ENCODE data around the gene DENND6B.
"Not testable (repeated sequence)": the region's sequence is repeated elsewhere in the genome, so short reads cannot be mapped to it uniquely, and the experiment has no call there.

The DENND6B gene

DNA sequence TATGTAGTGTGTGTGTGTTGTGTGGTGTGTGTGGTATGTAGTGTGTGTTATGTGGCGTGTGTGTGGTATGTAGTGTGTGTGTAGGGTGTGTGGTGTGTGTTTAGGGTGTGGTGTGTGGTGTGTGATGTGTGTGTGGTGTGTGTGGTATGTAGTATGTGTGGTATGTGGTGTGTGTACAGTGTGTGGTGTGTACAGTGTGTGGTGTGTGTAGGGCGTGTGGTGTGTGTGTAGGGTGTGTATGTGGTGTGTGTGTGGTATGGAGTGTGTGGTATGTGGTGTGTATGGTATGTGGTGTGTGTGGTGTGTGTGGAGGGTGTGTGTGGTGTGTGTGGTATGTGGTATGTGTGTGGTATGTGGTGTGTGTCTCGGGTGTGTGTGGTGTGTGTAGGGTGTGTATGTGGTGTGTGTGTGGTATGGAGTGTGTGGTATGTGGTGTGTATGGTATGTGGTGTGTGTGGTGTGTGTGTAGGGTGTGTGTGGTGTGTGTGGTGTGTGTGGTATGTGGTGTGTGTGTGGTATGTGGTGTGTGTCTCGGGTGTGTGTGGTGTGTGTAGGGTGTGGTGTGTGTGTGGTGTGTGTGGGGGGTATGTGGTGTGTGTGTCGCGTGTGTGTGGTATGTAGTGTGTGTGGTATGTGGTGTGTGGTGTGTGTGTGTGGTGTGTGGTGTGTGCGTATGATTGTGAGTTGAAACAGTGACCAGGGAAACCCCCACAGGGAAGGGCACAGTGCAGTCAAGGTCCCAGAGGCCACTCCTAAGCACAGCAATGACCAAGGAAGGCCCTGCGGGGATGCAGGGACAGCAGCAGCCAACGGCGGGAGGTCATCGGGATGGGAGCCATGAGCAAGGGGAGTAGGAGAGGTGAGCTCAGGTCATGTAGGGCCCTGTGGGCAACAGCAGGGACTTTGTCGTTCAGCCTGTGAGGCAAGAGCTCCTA lies 13.4 kb upstream of the DENND6B start:
- DNase-seq (ENCODE audit: low read depth): no peak

DNA sequence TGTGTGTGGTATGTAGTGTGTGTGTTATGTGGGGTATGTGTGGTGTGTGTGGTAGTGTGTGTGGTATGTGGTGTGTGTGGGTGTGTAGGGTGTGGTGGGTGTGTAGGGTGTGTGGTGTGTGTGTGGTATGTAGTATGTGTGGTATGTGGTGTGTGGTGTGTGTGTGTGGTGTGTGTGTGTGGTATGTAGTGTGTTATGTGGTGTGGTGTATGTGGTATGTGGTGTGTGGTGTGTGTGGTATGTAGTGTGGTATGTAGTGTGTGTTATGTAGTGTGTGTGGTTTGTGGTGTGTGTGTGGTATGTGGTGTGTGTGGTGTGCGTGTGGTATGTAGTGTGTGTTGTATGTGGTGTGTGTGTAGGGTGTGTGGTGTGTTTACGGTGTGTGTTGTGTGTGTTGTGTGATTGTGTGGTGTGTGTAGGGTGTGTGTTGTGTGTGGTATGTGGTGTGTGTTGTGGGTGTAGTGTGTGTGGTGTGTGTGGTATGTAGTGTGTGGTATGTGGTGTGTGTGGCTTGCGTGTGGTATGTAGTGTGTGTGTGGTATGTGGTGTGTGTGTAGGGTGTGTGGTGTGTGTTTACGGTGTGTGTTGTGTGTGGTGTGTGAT lies 12.1 kb upstream of the DENND6B start:
- DNase-seq (ENCODE audit: low read depth): no peak

DNA sequence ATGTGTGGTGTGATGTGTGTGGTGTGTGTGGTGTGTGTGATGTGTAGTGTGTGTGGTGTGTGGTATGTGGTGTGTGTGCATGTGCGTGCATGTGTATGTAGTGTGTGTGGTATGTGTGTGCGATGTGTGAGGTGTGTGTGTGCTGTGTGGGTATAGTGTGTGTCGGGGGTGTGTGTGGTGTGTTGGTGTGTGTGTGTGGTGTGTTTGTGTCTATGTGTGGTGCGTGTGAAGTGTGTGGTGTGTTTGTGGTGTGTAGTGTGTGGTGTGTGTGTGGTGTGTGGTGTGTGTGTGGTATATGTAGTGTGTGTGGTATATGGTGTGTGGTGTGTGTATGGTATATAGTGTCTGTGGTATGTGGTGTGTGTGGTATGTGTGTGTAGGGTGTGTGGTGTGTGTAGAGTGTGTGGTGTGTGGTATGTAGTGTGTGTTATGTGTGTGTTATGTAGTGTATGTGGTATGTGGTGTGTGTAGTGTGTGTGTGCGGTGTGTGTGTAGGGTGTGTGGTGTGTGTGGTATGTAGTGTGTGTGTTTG lies 11.3 kb upstream of the DENND6B start:
- no peak for DNase-seq (ENCODE audit: low read depth)

DNA sequence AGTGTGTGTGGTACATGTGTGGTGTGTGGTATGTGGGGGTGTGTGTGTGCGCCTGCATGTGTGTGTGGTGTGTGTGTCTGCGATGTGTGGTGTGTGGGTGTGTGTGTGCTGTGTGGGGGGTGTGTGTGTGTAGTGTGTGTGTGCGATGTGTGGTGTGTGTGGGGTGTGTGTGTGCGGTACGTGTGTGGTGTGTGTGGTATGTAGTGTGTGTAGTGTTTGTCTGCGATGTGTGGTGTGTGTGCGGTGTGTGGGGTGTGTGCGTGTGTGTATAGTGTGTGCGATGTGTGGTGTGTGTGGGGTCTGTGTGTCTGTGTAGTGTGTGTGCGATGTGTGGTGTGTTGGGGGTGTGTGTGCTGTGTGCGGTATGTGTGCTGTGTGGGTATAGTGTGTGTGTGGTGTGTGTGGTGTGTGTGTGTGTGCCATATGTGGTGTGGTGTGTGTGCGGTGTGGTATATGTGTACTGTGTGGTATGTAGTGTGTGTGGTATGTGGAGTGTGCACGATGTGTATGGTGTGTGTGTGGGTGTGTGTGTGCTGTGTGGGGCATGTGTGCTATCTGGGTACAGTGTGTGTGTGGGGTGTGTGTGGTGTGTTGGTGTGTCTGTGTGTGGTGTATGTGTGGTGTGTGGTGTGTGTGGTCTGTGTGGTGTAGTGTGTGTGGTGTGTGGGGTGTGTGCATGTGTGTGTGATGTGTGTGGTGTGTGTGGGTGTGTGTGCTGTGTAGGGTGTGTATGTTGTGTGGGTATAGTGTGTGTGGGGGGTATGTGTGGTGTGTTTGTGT lies 10.6 kb upstream of the DENND6B start:
- no peak for DNase-seq (ENCODE audit: low read depth)

DNA sequence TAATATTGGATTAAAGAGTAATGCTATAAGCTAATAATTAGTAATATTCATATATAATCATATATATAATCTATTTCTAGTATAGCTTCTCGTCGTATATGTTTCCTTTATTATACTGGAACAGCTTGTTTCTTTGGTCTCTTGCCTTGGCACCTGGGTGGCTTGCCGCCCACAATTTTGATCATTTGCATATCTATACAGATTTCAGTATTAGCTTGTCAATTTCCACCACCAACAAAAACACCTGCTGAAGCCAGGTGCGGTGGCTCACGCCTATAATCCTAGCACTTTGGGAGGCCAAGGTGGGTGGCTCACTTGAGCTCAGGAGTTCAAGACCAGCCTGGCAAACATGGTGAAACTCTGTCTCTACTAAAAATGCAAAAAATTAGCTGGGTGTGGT lies 7.6 kb upstream of the DENND6B start:
- DNase-seq (ENCODE audit: low read depth): not testable (repeated sequence)

DNA sequence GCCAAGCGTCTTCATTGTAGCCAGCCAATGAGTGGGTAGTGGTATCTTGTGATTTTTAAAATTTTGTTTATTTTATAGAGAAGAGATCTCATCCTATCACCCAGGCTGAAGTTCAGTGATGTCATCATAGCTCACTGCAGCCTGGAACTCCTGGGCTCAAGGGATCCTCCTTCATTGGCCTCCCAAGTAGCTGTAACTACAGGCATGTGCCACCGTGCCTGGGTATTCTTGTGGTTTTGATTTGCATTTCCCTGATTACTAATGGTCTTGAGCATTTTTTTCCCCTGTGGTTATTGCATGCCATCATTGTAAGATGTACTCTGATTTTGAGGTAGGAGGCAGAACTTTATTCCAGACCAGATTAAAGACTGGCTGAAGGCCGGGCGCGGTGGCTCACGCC lies 2.4 kb upstream of the DENND6B start:
- no peak for DNase-seq (ENCODE audit: low read depth)

DNA sequence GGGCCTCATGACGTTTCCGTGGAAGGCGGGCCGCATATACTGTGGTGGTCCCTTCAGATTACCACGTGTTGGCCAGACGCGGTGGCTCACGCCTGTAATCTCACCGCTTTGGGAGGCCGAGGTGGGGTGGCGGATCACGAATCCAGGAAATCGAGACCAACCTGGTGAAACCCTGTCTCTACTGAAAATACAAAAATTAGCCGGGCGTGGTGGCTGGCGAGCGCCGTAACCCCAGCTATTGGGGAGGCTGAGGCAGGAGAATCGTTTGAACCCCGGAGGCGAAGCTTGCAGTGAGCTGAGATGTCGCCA lies 853 bp upstream of the DENND6B start:
- DNase-seq (ENCODE audit: low read depth): no peak

DNA sequence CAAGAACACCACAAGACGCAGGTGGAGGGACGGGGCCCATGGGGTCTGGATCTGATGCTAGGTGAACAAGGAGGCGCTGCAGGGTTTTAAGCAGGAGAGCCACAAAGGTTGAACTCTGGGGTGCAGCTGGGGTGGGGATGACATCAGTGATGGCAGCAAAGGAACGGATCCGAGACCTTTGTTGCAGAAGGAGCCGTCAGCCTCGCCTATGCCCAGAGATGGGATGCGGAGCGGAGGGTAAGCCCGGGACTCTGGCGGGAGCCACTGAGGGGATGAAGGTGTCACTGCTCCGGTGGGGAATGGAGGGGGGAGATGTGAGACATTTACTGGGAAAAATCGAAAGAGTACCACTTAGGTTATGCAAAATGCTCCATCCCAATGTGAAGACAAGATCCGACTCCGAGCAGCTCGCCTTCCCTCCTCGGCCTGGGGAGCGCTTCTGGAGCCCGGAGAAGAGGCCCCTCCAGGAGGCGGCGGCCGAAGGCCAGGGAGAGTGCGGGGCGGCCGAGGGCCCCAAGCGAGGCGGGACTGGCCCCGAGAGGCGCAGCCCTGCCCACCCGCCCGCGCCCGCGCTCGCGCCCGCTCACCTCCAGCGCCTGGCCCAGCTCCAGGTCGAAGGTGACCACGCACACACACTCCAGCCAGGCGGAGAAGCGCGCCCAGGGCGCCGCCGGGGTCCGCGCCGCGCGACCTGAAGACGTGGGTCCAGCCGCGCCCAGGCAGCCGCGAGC lies 422 bp downstream of the DENND6B start:
- no peak for DNase-seq (ENCODE audit: low read depth)

DNA sequence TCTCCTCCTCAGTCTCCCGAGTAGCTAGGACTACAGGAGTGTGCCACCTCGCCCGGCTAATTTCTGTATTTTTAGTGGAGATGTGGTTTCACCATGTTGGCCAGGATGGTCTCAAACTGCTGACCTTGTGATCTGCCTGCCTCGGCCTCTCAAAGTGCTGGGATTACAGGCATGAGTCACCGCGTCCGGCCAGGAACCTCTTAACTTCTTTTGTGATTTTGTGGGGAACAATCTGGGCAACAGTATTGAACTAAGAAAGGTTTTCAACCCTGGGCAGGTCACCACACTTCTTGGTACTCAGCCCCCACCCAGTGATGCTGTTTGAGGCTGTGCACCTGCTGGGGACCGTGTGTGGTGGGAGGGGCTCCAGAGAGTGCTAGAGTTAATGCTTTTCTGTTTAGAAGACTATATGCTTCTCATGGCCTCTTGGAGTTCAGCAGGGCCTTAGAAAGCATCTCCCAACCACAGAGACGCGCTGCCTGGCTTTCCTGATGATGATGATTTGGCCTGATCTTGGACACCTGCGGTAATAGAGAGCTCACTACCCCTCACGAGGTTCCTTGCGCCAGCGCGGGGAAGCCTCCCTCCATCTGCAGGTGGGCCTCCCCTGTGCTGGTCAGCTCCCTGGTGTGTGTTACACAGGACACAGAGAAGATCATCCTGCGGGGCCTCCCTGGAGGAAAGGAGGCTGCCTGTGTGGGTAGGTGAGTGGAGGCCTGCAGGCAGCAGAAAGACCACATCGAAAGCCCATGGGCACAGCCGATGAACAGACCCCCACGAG lies 1.2 kb downstream of the DENND6B start:
- DNase-seq (ENCODE audit: low read depth): no peak

DNA sequence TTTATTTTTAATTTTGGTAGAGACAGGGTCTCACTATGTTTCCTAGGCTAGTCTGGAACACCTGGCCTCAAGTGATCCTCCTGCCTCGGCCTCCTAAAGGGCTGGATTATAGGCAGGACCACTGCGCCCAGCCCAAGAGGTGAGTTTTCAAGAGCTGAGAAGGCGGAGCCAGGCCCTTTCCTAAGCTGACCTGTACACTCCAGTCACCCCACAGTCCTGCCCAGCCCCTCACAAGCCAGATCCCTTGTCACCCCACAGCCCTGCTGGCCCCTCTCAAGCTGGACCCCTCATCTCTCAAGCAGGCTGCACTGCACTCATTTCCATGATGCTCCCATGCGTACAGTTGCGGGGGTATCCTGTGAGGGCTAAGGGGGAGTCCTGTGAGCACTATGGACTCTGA lies 2.9 kb downstream of the DENND6B start:
- no peak for DNase-seq (ENCODE audit: low read depth)

DNA sequence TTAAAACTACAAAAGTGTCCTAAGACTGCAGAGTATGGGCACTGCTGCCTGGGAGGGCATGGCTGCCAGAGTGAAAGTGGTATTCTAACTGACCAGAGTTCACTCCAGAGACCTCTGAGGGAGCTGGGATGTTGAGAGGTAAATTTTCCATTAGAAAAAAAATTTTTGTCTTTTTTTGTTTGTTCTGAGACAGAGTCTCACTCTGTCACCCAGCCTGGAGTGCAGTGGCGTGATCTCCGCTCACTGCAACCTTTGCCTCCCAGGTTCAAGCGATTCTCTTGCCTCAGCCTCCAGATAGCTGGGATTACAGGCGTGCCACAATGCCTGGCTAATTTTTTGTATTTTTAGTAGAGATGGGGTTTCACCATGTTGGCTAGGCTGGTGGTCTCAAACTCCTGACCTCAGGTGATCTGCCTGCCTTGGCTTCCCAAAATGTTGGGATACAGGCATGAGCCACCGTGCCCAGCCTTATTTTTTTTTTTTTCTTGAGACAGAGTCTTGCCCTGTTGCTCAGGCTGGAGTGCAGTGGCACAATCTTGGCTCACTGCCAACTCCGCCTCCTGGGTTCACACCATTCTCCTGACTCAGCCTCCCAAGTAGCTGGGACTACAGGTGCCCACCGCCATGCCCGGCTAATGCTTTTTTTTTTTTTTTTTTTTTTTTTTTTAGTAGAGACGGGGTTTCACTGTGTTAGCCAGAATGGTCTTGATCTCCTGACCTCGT lies 4.3 kb downstream of the DENND6B start:
- DNase-seq (ENCODE audit: low read depth): not testable (repeated sequence)

DNA sequence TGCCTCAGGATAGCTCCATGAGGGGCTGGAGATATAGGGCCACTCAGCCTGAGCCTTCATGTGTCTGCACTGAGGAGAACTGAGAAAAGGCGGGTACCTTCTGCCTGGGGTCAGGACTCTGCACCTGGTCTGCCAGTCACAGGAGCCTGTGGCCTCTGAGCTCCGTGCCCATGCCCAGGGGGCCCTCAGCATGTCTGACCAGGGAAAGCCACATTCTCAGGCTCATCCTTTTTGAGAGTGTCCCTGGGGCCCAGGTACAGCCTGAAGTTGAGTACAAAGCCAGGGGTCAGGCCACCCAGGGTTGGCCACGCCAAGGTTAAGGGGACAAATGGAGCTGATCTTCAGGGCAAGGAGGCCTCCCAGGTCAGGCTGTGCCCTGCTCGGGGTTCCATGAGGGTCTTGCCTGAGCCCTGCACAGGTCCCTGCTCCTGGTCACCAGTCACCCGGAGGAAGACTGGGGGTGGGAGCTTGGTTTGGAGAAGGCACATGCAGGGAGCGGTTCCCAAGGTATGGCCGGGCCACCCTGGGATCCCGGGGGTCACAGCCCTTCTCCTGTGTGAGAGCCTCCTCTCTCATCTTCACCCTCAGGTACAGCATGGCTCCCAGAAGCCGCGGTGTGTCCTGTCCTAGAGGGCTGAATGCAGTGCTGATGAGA lies 6.0 kb downstream of the DENND6B start:
- DNase-seq (ENCODE audit: low read depth): no peak

DNA sequence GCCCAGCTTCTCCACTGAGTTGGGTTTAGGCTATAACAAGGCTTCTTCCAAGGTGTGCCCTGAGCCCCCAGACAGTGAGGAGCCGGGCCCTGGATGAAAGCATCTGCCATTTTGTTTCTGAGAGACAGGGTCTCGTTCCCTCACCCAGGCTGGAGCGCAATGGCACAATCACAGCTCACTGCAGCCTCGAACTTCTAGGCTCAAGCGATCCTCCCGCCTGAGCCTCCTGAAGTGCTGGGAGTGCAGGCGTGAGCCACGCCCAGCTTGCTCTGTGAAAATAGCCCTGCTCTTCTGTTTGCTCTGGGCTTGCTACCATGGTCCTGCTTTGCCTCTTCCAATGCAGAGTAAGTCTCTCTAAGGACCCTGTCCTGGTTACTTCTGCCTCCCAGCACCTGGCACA lies 6.7 kb downstream of the DENND6B start:
- no peak for DNase-seq (ENCODE audit: low read depth)

DNA sequence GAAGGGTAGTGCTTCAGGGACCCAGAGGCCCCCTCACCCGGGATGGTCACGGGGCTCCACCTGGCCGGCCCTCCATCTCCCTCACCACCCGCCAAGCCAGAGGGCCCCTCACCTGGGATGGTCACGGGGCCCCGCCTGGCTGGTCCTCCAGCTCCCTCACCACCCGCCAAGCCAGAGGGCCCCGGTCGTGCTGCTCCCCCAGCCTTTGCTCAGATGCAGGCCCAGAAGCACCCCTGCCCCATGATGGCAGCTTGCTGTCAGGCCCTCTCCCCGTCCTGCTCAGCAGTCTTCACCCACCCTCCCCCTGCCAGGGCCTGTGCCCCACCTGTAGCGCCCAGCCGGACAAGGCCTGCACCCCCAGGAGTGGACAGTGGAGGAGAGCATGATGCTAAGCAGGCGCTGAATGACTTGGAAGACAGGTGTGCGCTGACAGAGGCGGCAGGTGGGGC lies 7.3 kb downstream of the DENND6B start:
- no peak for DNase-seq (ENCODE audit: low read depth)

DNA sequence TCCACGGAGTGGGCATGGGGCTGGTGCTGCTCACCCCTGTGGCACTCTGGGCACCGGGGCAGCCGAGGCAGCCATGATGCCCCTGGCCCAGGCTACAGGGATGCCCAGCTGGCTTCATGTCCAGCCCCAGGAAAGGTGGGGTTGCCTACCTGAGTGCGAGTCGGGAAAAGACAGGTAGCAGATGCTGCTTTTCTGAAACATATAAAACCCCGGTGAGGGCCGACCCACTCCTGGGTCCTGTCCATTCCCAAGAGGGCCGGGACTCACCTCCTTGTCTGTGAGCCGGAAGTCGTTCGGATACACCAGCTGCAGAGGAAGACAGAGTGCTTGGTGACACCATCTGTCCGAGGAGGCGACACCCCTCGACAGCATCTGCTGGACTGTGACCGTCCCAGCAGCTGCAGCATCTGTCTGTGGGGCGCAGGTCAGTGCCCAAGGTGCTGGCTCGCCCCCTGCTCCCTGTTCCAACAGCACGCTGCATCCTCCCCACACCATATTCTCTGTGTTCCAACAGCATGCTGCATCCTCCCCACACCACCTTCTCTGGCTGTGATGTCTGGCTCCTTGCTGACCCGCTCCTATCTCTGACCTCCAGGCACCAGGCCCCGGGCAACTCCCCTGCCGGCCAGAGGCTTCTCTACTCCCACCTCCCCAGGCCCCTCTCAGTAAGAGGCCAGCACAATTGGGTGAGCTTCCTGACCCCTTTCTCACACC lies 8.0 kb downstream of the DENND6B start:
- DNase-seq (ENCODE audit: low read depth): no peak

DNA sequence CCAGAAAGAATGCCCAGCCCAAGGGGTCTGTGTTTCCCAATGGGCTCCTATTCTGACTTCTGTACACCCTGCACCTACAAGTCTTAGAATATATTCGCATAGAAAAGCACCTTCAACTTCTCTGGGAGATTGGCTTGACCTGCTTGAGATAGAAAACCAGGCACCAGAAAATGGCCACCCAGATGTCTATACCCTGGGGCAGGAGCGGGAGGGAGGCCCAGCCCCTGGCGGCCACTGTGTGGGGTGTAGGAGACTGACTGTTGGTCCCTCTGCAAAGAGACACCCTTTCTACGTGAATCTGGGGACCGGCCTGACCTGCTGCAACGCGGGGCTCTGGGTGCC lies 8.5 kb downstream of the DENND6B start:
- DNase-seq (ENCODE audit: low read depth): no peak

DNA sequence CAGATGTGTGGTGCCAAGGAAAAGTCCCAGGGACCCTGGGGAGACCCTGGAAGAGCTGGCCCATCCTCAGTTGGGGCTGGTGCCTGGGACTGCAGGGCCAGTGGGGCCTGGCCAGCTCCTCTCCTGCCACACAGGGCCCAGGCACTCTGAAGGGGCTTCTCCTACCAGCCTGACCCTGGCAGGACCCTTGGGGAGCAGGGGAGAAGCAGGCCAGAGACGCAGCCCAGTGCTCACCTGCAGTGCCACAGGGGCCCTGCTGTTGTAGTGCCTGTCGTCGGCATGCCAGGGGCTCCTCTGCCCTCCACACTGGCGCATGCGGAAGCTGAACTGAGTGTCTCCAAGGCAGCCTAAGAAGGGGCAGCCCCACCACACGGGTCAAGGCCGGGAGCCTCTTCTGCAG lies 9.1 kb downstream of the DENND6B start:
- no peak for DNase-seq (ENCODE audit: low read depth)

DNA sequence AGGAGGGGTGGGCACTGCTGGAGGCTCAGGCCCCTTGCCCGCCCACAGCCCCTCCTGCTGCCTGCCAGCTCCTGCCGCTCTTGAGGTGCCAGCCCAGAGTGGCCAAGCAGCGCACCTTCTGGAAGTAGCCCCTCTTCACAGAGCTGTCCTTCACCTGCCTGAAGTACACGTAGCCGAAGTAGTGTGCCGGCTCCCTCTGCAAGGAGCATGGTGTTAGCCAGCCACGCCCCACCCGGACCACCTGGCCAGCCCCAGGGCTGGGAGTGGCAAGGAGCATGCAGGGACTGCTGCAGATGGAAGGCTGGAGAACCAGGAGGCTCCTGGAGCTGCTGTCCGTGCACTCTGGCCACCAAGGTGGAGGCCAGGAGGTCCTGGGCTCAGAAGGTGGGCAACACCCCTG lies 9.6 kb downstream of the DENND6B start:
- DNase-seq (ENCODE audit: low read depth): no peak
